ENCODE results near the gene VGF. TPM values are rescaled to one million over a fixed set of nuclear protein-coding genes. Genes with fewer than 3 reads are reported as not detected.
"Not testable (repeated sequence)": the region's sequence is repeated elsewhere in the genome, so short reads cannot be mapped to it uniquely, and the experiment has no call there.

The VGF gene
- total RNA-seq, 1 experiment from 2014 or later: 11.2 TPM

DNA sequence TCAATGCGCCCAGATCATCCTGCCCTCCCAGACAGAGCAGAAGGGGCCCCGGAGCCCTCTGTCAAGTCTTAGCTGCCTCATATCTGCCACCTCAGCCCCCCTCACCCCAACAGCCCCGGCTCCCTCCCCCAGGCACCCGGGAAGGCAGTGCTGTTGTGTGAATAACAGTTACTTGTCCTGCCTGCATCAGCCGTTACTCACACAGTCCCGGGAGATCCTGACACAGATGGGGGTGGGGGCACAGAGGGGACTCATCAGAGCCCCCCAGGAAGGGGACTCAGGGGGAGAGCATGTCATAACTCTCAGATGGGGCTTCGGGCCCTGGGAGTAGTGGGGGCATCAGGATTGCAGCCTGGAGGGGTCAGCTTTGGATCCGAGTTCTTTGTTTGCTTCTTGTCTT is 50.9 kb downstream of the VGF start:
- POLR2A ChIA-PET: interaction anchor here (0.6 to 1.7 kb wide), 3 partner anchors 12 to 441 kb away, joined by 3 to 5 read pairs (median 4); partner anchors contain the start of gene SERPINE1
- no peaks in the 10 kb centered on the region for H3K27me3 Mint-ChIP-seq (ENCODE audit: insufficient read depth, unreplicated experiment)
- TF ChIP-seq, protein P1, sequence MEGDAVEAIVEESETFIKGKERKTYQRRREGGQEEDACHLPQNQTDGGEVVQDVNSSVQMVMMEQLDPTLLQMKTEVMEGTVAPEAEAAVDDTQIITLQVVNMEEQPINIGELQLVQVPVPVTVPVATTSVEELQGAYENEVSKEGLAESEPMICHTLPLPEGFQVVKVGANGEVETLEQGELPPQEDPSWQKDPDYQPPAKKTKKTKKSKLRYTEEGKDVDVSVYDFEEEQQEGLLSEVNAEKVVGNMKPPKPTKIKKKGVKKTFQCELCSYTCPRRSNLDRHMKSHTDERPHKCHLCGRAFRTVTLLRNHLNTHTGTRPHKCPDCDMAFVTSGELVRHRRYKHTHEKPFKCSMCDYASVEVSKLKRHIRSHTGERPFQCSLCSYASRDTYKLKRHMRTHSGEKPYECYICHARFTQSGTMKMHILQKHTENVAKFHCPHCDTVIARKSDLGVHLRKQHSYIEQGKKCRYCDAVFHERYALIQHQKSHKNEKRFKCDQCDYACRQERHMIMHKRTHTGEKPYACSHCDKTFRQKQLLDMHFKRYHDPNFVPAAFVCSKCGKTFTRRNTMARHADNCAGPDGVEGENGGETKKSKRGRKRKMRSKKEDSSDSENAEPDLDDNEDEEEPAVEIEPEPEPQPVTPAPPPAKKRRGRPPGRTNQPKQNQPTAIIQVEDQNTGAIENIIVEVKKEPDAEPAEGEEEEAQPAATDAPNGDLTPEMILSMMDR (IDR thresholded peaks at IDR 0.05; ENCODE audit: unreplicated experiment): no peak
- H3K27ac Mint-ChIP-seq (ENCODE audit: low read depth, unreplicated experiment): no peak overlapping the region
- DNase-seq (ENCODE audit: unreplicated experiment): no peak
- no TSS peak for BruUV-seq (replicated peaks)
- CTCF ChIA-PET: interaction anchor here (0.7 to 1.8 kb wide), 2 partner anchors 11 to 24 kb away, joined by 4 read pairs; no protein-coding TSS in a partner anchor
- H3K9me3 Mint-ChIP-seq (ENCODE audit: unreplicated experiment): no peaks in the 10 kb centered on the region
- intact Hi-C loops (cut with micrococcal nuclease): no loop called here
- H3K4me3 Mint-ChIP-seq (ENCODE audit: unreplicated experiment): no peak overlapping the region
- no peaks in the 10 kb centered on the region for H3K36me3 Mint-ChIP-seq (ENCODE audit: insufficient read depth, unreplicated experiment)
- H3K4me1 Mint-ChIP-seq (ENCODE audit: insufficient read depth, unreplicated experiment): peaks cover 15% of the 10 kb centered on the region

DNA sequence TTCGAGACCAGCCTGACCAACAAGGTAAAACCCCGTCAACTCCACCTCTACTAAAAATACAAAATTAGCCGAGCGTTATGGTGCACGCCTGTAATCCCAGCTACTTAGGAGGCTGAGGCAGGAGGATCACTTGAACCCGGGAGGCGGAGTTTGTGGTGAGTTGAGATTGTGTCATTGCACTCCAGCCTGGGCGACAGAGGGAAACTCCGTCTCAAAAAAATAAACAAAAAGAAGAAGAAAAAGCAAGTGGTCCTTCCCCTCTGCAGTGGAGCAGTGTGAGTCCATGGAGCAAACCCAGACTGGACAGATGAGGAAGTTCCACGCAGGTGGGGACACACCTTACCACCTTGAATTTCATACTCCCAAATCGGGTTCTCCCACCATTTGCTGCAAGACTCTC is 51.5 kb downstream of the VGF start:
- ChIA-PET POLR2A (interaction anchor here (0.7 to 1.7 kb wide), 4 partner anchors 11 to 133 kb away, joined by 3 to 4 read pairs (median 3); no protein-coding TSS in a partner anchor), CTCF (interaction anchor here (0.7 to 1.8 kb wide), 2 partner anchors 11 to 519 kb away, joined by 4 to 5 read pairs; no protein-coding TSS in a partner anchor)
- intact Hi-C loops (cut with micrococcal nuclease): no loop called here
- H3K27me3 Mint-ChIP-seq (ENCODE audit: insufficient read depth, unreplicated experiment): no peaks in the 10 kb centered on the region
- no peak for DNase-seq (ENCODE audit: unreplicated experiment)
- TF ChIP-seq, protein P1 (IDR thresholded peaks at IDR 0.05; ENCODE audit: unreplicated experiment): no peak
- no TSS peak for BruUV-seq (replicated peaks)
- no peaks in the 10 kb centered on the region for H3K9me3 Mint-ChIP-seq (ENCODE audit: unreplicated experiment)
- H3K4me1 Mint-ChIP-seq (ENCODE audit: insufficient read depth, unreplicated experiment): peaks cover 21% of the 10 kb centered on the region
- H3K27ac Mint-ChIP-seq (ENCODE audit: low read depth, unreplicated experiment): no peak overlapping the region
- no peak overlapping the region for H3K4me3 Mint-ChIP-seq (ENCODE audit: unreplicated experiment)
- peaks cover 5% of the 10 kb centered on the region for H3K36me3 Mint-ChIP-seq (ENCODE audit: insufficient read depth, unreplicated experiment)

DNA sequence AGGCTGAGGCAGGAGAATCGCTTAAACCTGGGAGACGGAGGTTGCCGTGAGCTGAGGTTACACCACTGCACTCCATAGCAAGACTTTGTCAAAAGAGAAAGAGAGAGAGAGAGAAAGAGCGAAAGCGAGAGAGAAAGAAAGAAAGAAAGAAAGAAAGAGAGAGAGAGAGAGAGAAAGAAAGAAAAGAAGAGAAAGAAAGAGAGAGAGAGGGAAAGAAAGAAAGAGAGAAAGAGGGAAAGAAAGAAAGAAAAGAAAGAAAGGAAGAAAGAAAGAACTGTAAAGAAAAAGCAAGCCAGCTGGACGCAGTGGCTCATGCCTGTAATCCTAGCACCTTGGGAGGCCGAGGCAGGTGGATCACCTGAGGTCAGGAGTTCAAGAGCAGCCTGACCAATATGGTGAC is 52.2 kb downstream of the VGF start:
- H3K27me3 Mint-ChIP-seq (ENCODE audit: insufficient read depth, unreplicated experiment); intact Hi-C loops (cut with micrococcal nuclease); H3K36me3 Mint-ChIP-seq (ENCODE audit: insufficient read depth, unreplicated experiment); DNase-seq (ENCODE audit: unreplicated experiment); H3K4me3 Mint-ChIP-seq (ENCODE audit: unreplicated experiment); BruUV-seq (replicated peaks); H3K9me3 Mint-ChIP-seq (ENCODE audit: unreplicated experiment); H3K27ac Mint-ChIP-seq (ENCODE audit: low read depth, unreplicated experiment): not testable (repeated sequence)
- H3K4me1 Mint-ChIP-seq (ENCODE audit: insufficient read depth, unreplicated experiment): peaks cover 25% of the 10 kb centered on the region
- ChIA-PET CTCF (interaction anchor here (0.6 kb wide), 1 partner anchor 118 kb away, joined by 4 read pairs; no protein-coding TSS in a partner anchor), POLR2A (interaction anchor here (0.7 to 1.7 kb wide), 4 partner anchors 11 to 134 kb away, joined by 3 to 4 read pairs (median 3); no protein-coding TSS in a partner anchor)

Small RNA genes within 50 kb of the gene (microRNA-seq; reads per million reads assigned to microRNA genes)
- gene MIR4653: not detected

Other genes with a start within 250 kb of the VGF start
- not detected in 2 replicates for gene MUC3A, start 216.0 kb downstream of the VGF start, total RNA-seq (2022)
- gene MUC12, start 196.0 kb downstream of the VGF start, total RNA-seq (2022): not detected in 2 replicates
- not detected in 2 replicates for gene MUC17, start 145.5 kb downstream of the VGF start, total RNA-seq (2022)
- 29.6 and 36.8 TPM in 2 replicates for gene TRIM56, start 80.1 kb downstream of the VGF start, total RNA-seq (2022)
- 56.7 and 80.6 TPM in 2 replicates for gene SERPINE1, start 38.5 kb downstream of the VGF start, total RNA-seq (2022)
- gene AP1S1, start 11.1 kb downstream of the VGF start, total RNA-seq (2022): 72.1 and 72.5 TPM in 2 replicates
- gene NAT16, start 14.7 kb upstream of the VGF start, total RNA-seq (2022): not detected in 2 replicates
- gene MOGAT3, start 35.5 kb upstream of the VGF start, total RNA-seq (2022): not detected in 2 replicates
- gene PLOD3, start 52.0 kb upstream of the VGF start, total RNA-seq (2022): 125 and 134 TPM in 2 replicates
- gene ZNHIT1, start 52.6 kb upstream of the VGF start, total RNA-seq (2022): 63.9 and 70.9 TPM in 2 replicates
- gene CLDN15, start 72.2 kb upstream of the VGF start, total RNA-seq (2022): 8.5 and 17.1 TPM in 2 replicates
- gene FIS1, start 79.5 kb upstream of the VGF start, total RNA-seq (2022): 213 and 221 TPM in 2 replicates
- 21.5 and 33.8 TPM in 2 replicates for gene IFT22, start 156.2 kb upstream of the VGF start, total RNA-seq (2022)
- not detected in 2 replicates for gene COL26A1, start 197.3 kb upstream of the VGF start, total RNA-seq (2022)